ENCODE measurements around the gene P4HTM. TPM values are rescaled to one million over a fixed set of nuclear protein-coding genes. Genes with fewer than 3 reads are reported as not detected.

Gene P4HTM
- total and polyA plus RNA-seq, 2 of the 4 experiments (the other 2 are of a cell fraction) = 10.4 to 26.1 TPM

GRCh38 chr3:48950051-48950450 lies 40.0 kb upstream of the P4HTM start:
- Histone ChIP-seq H3K36me3 (ENCODE audit: control insufficient read depth, insufficient read depth, low read length) (peaks cover 7% of the 10 kb centered on the region), H2BK20ac (ENCODE audit: low read depth, low read length) (no peak overlapping the region), H4K8ac (ENCODE audit: low read depth in 2 of 2, low read length in 2 of 2) (no peak overlapping the region), H3K4me3 (ENCODE audit: insufficient read depth, low read depth, low read length) (no peak overlapping the region), H2BK15ac (ENCODE audit: low read depth, low read length) (no peak overlapping the region), H3K56ac (ENCODE audit: extremely low read depth, insufficient read depth, low read length) (no peak overlapping the region), H2AFZ (replicated peaks; ENCODE audit: low read length, poor library complexity) (no peak overlapping the region), H2AK5ac (ENCODE audit: low read depth, low read length) (no peak overlapping the region), H3K27ac (ENCODE audit: insufficient read depth, low read length) (no peak overlapping the region), H4K91ac (ENCODE audit: insufficient read depth, low read depth, low read length) (no peak overlapping the region), H3K79me1 (ENCODE audit: low read depth in 1 of 2, low read length in 2 of 2) (peaks cover 18 to 63% of the 10 kb centered on the region in 2 experiments), H3K4ac (ENCODE audit: low read depth, low read length) (no peak overlapping the region), H2AK9ac (replicated peaks; ENCODE audit: low read depth, low read length, poor library complexity) (no peak overlapping the region), H3K4me1 (ENCODE audit: control insufficient read depth, insufficient read depth, low read length) (peaks cover 3% of the 10 kb centered on the region), H3K14ac (replicated peaks; ENCODE audit: low read depth, low read length) (no peak overlapping the region), H3K9me3 (ENCODE audit: control insufficient read depth, insufficient read depth, low read length) (no peaks in the 10 kb centered on the region), H3K4me2 (ENCODE audit: low read depth, low read length) (no peak overlapping the region), H4K5ac (ENCODE audit: low read depth, low read length) (no peak overlapping the region), H3K9me1 (ENCODE audit: insufficient read depth, low read length) (peaks cover 4% of the 10 kb centered on the region; the same call in 1 of the 2 replicates), H2BK120ac (ENCODE audit: low read depth, low read length) (no peak overlapping the region), H3K9ac (ENCODE audit: low read depth, low read length) (no peak overlapping the region), H4K20me1 (ENCODE audit: insufficient read depth, low read length) (peaks cover 19% of the 10 kb centered on the region), H3K27me3 (ENCODE audit: control insufficient read depth, insufficient read depth, low read length) (no peaks in the 10 kb centered on the region), H2BK5ac (ENCODE audit: low read depth, low read length, poor library complexity, severe bottlenecking) (no peak overlapping the region), H3K18ac (ENCODE audit: low read depth, low read length) (no peak overlapping the region), H3K23ac (ENCODE audit: low read depth, low read length) (no peak overlapping the region)
- in situ Hi-C loops (cut with MboI; ENCODE audit: low sequenced_read_pairs) (no loop called here), dilution Hi-C loops (cut with HindIII; ENCODE audit: low sequenced_read_pairs, unreplicated experiment) (no loop called here), intact Hi-C loops (cut with micrococcal nuclease) (no loop called here)
- no peak for DNase-seq
- WGBS, 2 experiments (ENCODE audit: extremely low coverage in 2 of 2, insufficient read length in 1 of 2) = no CpG with 5 or more reads among the region's 1 CpG
- no peak for ATAC-seq (ENCODE audit: low read depth)
- TF ChIP-seq CHD1 (IDR thresholded peaks at IDR 0.05; ENCODE audit: low read depth, low read length) (no peak), USF2 (IDR thresholded peaks at IDR 0.05; ENCODE audit: low read depth, low read length) (no peak), RCOR1 (IDR thresholded peaks at IDR 0.05; ENCODE audit: insufficient replicate concordance, low read length) (no peak), FOS (IDR thresholded peaks at IDR 0.05; ENCODE audit: low read depth, low read length) (no peak), POLR2A (IDR thresholded peaks at IDR 0.05; ENCODE audit: low read depth, low read length) (no peak), MAZ (IDR thresholded peaks at IDR 0.05; ENCODE audit: borderline replicate concordance, low read depth, low read length) (no peak), RFX5 (IDR thresholded peaks at IDR 0.05; ENCODE audit: low read depth, low read length) (no peak), CEBPB (IDR thresholded peaks at IDR 0.05; ENCODE audit: low read depth, low read length) (no peak)
- POLR2A ChIA-PET (ENCODE audit: unreplicated experiment) = no interaction called here
- no TSS peak for BruUV-seq (replicated peaks)
- CTCF ChIA-PET = interaction anchor here (0.7 kb wide), 1 partner anchor 491 kb away, joined by 3 read pairs; no protein-coding TSS in a partner anchor

All from IMR-90 (cell line).